Small intestine (tissue), 7 donors: ENCODE data around the gene SLC22A31. TPM values are rescaled to one million over a fixed set of nuclear protein-coding genes. Genes with fewer than 3 reads are reported as not detected.
"Not testable (repeated sequence)": the region's sequence is repeated elsewhere in the genome, so short reads cannot be mapped to it uniquely, and the experiment has no call there.

Source experiments
- DNase-seq, 2 donors: peaks; one replicate each; pipeline versions ENCODE4 v3.0.0 to v3.0.0-alpha.2; 2013
- FAIRE-seq: peaks from 2 replicates; lab custom pipeline; 2012; peaks lifted over from hg19 to GRCh38; lab: Jason Lieb, UNC
- H3K27ac ChIP-seq, 3 donors: one replicate each; pipeline ENCODE4 v1.5.1; 2013; ENCODE audit warnings: low read length in 2 of 3, mild to moderate bottlenecking in 2 of 3, control low read depth in 1 of 3, inconsistent platforms in 1 of 3, low read depth in 1 of 3, moderate library complexity in 1 of 3
- H3K27me3 ChIP-seq, 3 donors: one replicate each; pipeline ENCODE4 v1.6.1; 2013; ENCODE audit warnings: low read length in 3 of 3, inconsistent platforms in 1 of 3; ENCODE audit not compliant: control insufficient read depth in 3 of 3, insufficient read depth in 3 of 3
- H3K36me3 ChIP-seq, 3 donors: one replicate each; pipeline ENCODE4 v1.6.1; 2013; ENCODE audit warnings: low read length in 3 of 3, inconsistent platforms in 1 of 3, low read depth in 1 of 3, mild to moderate bottlenecking in 1 of 3, moderate library complexity in 1 of 3; ENCODE audit not compliant: control insufficient read depth in 3 of 3, insufficient read depth in 2 of 3
- H3K4me1 ChIP-seq, 3 donors: one replicate each; pipeline ENCODE4 v1.6.1; 2013; ENCODE audit warnings: low read length in 2 of 3, inconsistent platforms in 1 of 3, low read depth in 1 of 3, mild to moderate bottlenecking in 1 of 3, moderate library complexity in 1 of 3; ENCODE audit not compliant: control insufficient read depth in 3 of 3, insufficient read depth in 2 of 3
- H3K4me3 ChIP-seq, 3 donors: one replicate each; pipeline ENCODE4 v1.5.1; 2013; ENCODE audit warnings: low read length in 3 of 3, control low read depth in 1 of 3, inconsistent platforms in 1 of 3, low read depth in 1 of 3, mild to moderate bottlenecking in 1 of 3, moderate library complexity in 1 of 3
- H3K9me3 ChIP-seq, 2 donors: one replicate each; pipeline ENCODE4 v1.6.1; 2013; ENCODE audit warnings: low read depth in 1 of 2, low read length in 1 of 2; ENCODE audit not compliant: control insufficient read depth in 2 of 2, insufficient read depth in 1 of 2
- WGBS, 3 donors: extraction: QIAGEN DNeasy Blood & Tissue Kit; methylation state at CpG; one replicate each; pipeline ENCODE4 v1.1.7; 2013; 5-methylcytosine and 5-hydroxymethylcytosine counted together
- polyA plus RNA-seq, 4 donors: library from polyadenylated mRNA; stranded (reverse) in 3 of 4; unstranded in 1 of 4; fragments of 200-250 nt in 3 of 4; fragments of 120-200 nt in 1 of 4; gene quantifications; one replicate each; pipeline versions ENCODE4 v1.2.1 to v1.2.3, GENCODE V29; 2013
- donor health status: healthy with polysubstance abuse.
- donor health status: control.
- donor health status: control.
- donor health status: Bipolar disorder and iron deficiency.
- donor health status: healthy.

SLC22A31 gene
- polyA plus RNA-seq, 4 donors: 0.67 to 4.7 (median 1.8) TPM

DNA sequence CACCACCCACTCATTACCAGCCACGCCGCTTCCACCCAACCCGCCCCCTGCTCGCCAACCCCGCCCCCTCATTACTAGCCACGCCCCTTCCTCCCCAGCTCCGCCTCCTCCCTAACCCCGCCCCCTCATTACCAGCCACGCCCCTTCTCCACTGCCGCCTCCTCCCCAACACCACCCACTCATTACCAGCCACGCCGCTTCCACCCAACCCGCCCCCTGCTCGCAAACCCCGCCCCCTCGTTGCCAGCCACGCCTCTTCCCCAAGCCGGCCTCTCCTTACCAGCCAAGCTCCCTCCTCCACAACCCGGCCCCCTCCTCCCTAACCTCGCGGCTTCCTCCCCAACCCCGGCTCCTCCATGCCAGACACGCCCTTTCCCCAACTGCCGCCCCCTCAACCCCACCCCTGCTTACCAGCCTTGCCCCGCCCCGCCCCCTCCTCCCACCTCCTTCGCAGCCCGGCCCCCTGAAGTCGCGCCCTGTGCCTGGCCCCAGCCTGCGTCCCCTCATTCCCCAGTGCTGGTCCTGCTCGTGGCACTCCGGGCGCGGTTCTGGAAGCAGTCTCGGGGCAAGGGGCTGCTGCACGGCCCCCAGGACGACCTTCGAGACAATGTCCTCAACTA, 7.3 kb downstream of the SLC22A31 start:
- H3K4me1 ChIP-seq: no peaks in the 10 kb centered on the region
- FAIRE-seq (no peak), DNase-seq (no peak)
- no peaks in the 10 kb centered on the region for H3K36me3 ChIP-seq
- peaks cover 3 to 19% (median 4%) of the 10 kb centered on the region in 3 donors for H3K27me3 ChIP-seq
- peak overlapping the region in 1 of 3 donors; percentile 10 for H3K4me3 ChIP-seq
- 7 to 16% (median 16%) methylated on average over 29 to 39 of the region's 39 CpGs for WGBS, 3 donors
- no peaks in the 10 kb centered on the region for H3K9me3 ChIP-seq
- no peak overlapping the region for H3K27ac ChIP-seq

DNA sequence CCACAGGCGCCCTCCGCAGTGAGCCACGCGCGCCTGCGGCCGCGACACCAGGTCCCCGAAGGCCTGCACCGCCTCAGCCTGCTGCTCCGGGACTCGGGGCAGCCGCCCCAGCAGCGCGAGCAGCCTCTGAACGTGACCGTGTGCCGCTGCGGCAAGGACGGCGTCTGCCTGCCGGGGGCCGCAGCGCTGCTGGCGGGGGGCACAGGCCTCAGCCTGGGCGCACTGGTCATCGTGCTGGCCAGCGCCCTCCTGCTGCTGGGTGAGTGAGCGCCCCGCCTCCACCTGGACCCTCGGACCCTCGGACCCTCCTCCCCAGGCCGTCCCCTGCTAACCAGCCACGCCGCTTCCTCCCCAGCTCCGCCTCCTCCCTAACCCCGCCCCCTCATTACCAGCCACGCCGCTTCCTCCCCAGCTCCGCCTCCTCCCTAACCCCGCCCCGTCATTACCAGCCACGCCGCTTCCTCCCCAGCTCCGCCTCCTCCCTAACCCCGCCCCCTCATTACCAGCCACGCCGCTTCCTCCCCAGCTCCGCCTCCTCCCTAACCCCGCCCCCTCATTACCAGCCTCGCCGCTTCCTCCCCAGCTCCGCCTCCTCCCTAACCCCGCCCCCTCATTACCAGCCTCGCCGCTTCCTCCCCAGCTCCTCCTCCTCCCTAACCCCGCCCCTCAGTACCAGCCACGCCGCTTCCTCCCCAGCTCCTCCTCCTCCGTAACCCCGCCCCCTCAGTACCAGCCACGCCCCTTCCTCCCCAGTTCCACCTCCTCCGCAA, 8.0 kb downstream of the SLC22A31 start:
- not testable (repeated sequence) for H3K36me3 ChIP-seq, FAIRE-seq, H3K4me1 ChIP-seq, H3K9me3 ChIP-seq
- Histone ChIP-seq H3K27ac (peak overlapping the region in 1 of 3 donors; percentile 25), H3K4me3 (peak overlapping the region in 1 of 3 donors; percentile 39), H3K27me3 (peaks cover 1 to 18% (median 3%) of the 10 kb centered on the region in 3 donors)
- 1 to 5% (median 2%) methylated on average over 37 to 63 of the region's 63 CpGs for WGBS, 3 donors
- peak in 1 of 2 donors; percentile 69 for DNase-seq

DNA sequence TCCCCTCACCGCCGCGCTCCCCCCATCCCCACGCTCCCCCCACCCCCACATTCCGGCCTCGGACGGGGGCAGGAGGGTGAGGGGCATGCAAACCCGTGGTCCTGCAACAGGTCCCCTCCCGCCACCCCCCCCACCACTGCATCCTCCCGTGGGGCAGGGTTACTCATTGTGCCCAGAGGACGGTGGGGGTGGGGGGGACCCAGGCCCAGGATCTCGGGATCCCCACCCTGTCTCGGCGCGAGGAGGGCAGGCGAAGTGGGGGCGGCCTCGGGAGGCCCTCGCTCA, 8.5 kb downstream of the SLC22A31 start:
- Histone ChIP-seq H3K27ac (no peak overlapping the region), H3K36me3 (no peaks in the 10 kb centered on the region), H3K9me3 (no peaks in the 10 kb centered on the region), H3K4me1 (no peaks in the 10 kb centered on the region), H3K27me3 (peaks cover 0 to 18% (median 3%) of the 10 kb centered on the region in 3 donors), H3K4me3 (peak overlapping the region in 1 of 3 donors; percentile 39)
- 0 to 2% (median 0%) methylated on average over 5 to 19 of the region's 19 CpGs for WGBS, 3 donors
- no peak for FAIRE-seq
- DNase-seq: no peak

DNA sequence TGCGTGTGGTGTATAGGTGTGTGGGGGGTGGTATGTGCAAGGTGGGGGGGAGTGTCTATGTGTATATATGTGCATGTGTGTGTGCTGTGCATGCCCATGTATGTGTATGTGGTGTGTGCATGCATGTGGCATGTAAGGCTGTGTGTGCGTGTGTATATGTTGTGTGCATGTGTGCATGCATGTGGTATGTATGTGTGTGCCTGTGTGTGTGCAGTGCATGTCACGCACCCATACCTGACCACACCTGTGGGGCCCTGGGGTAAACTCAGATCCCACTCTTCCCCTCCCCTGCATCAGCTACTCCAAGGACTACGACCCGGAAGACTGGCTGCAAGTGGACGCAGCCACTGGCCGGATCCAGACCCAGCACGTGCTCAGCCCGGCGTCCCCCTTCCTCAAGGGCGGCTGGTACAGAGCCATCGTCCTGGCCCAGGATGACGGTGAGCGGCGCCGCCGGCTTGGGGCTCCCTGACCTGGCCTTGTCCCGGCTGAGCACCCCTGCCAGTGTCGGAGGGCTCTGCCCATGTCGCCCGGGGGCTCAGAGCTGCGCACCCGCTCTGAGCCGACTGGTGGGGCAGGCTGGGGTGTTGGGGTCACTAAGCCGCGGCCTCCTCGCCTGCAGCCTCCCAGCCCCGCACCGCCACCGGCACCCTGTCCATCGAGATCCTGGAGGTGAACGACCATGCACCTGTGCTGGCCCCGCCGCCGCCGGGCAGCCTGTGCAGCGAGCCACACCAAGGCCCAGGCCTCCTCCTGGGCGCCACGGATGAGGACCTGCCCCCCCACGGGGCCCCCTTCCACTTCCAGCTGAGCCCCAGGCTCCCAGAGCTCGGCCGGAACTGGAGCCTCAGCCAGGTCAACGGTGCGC, 9.1 kb downstream of the SLC22A31 start:
- no peaks in the 10 kb centered on the region for H3K9me3 ChIP-seq
- no peaks in the 10 kb centered on the region for H3K4me1 ChIP-seq
- no peak overlapping the region for H3K27ac ChIP-seq
- no peak overlapping the region for H3K4me3 ChIP-seq
- H3K27me3 ChIP-seq: peaks cover 0 to 18% (median 3%) of the 10 kb centered on the region in 3 donors
- FAIRE-seq (no peak), DNase-seq (no peak)
- no peaks in the 10 kb centered on the region for H3K36me3 ChIP-seq
- WGBS, 3 donors: 49 to 57% (median 57%) methylated on average over 37 to 44 of the region's 44 CpGs

DNA sequence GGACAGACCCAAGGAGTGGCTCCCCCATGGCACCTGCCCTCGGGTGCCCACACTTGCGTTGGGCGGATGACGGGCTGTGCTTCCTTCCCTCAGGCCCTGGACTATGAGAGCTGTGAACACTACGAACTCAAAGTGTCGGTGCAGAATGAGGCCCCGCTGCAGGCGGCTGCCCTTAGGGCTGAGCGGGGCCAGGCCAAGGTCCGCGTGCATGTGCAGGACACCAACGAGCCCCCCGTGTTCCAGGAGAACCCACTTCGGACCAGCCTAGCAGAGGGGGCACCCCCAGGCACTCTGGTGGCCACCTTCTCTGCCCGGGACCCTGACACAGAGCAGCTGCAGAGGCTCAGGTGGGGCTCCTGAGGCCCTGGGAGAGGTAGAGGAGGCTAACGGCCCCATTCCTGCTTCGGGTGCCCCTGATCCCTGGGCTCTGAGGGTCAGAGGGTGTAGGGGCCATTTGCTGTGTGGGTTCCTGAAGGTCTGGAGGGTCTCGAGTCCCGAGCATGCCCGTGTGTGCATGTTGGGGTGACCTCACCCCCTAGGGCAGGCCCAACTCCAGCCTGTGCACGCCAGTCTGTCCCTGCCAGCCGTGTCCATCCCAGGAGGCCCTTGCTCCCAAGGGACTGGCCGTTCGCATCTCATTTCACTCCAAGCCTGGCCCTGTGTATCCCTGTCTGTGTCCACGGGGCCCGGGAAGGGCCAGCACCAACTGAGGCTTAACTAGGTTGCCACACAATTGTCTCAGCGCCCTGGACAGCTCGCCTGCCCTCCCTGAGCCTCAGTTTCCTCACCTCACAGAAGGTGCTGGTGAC, 10.0 kb downstream of the SLC22A31 start:
- H3K27me3 ChIP-seq: peaks cover 0 to 18% (median 3%) of the 10 kb centered on the region in 3 donors
- H3K4me3 ChIP-seq: no peak overlapping the region
- WGBS, 3 donors: 46 to 65% (median 56%) methylated on average over 26 to 28 of the region's 28 CpGs
- no peaks in the 10 kb centered on the region for H3K4me1 ChIP-seq
- H3K36me3 ChIP-seq: no peaks in the 10 kb centered on the region
- DNase-seq (no peak), FAIRE-seq (no peak)
- H3K9me3 ChIP-seq: no peaks in the 10 kb centered on the region
- H3K27ac ChIP-seq: no peak overlapping the region

DNA sequence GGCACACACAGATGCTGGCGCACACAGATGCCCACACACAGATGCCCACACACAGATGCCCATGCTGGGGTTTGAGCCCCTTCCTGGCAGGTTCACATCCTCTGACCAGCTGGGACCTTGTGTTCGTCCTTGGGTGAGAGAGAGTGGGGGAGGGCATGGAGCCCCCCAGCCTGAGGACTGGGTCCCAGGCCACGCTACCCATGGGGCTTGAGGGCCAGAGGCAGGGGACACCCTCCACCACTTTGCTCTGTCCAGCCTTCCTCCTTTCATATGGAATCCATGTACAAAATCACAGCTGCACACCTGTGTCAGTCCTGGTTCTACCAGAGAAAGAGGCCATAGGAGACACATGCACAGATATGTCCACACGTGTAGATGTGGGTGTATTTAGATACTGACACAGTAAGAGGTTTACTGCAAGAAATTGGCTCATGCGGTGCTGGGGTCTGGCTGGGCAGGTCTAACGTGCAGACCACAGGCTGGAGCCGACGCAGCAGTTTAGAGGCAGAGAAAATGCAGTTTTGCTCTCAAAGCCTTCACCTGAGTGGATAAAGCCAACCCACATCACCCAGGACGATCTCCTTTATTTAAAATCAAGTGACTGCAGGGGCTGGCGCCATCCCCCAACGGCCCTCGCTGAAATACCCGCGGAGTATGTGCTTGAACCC, 10.8 kb downstream of the SLC22A31 start:
- no peaks in the 10 kb centered on the region for H3K9me3 ChIP-seq
- H3K36me3 ChIP-seq: no peaks in the 10 kb centered on the region
- no peak overlapping the region for H3K4me3 ChIP-seq
- FAIRE-seq (no peak), DNase-seq (no peak)
- H3K27ac ChIP-seq: no peak overlapping the region
- WGBS, 3 donors: 55 to 66% (median 64%) methylated on average over 14 of the region's 14 CpGs
- peaks cover 0 to 20% (median 3%) of the 10 kb centered on the region in 3 donors for H3K27me3 ChIP-seq
- no peaks in the 10 kb centered on the region for H3K4me1 ChIP-seq

DNA sequence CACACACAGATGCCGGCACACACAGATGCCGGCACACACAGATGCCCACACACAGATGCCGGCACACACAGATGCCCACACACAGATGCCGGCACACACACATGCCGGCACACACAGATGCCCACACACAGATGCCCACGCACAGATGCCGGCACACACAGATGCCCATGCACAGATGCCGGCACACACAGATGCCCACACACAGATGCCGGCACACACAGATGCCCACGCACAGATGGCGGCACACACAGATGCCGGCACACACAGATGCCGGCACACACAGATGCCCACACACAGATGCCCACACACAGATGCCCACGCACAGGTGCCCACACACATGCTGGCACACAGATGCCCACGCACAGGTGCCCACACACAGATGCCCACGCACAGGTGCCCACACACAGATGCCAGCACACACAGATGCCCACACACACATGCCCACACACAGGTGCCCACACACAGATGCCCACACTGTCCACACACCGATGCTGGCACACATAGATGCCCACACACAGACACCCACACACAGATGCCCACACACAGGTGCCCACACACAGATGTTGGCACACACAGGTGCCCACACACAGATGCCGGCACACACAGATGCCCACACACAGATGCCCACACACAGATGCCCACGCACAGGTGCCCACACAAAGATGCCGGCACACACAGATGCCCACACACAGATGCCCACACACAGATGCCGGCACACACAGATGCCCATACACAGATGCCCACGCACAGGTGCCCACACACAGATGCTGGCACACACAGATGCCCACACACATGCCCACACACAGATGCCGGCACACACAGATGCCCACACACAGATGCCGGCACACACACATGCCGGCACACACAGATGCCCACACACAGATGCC, 11.6 kb downstream of the SLC22A31 start:
- not testable (repeated sequence) for FAIRE-seq, H3K9me3 ChIP-seq, H3K4me3 ChIP-seq, DNase-seq, H3K27ac ChIP-seq, H3K36me3 ChIP-seq, H3K4me1 ChIP-seq
- peaks cover 0 to 26% (median 0%) of the 10 kb centered on the region in 3 donors for H3K27me3 ChIP-seq
- WGBS, 3 donors: 87 to 95% (median 88%) methylated on average over 25 of the region's 25 CpGs
